A549 (cell line): ENCODE data around the gene NDUFB4. TPM values are rescaled to one million over a fixed set of nuclear protein-coding genes. Genes with fewer than 3 reads are reported as not detected.

Experiments
- ATAC-seq, 2 experiments: fragments of 200-7000 bp in 1 of 2; fragments of >200 bp in 1 of 2; cut with Nextera tagmentation in 1 of 2; cut with Tn5 transposase in 1 of 2; 3 replicates each; pipeline versions ENCODE4 v1.8.0 to v1.9.1; 2018 to 2020; ENCODE audit warnings: mild to moderate bottlenecking in 1 of 2, moderate library complexity in 1 of 2
- CTCF ChIA-PET: fragments of 300-600 bp; sonication (Branson Sonifier 250); formaldehyde crosslinking; extraction: SDS; loops from one replicate; lab custom pipeline; 2021; ENCODE audit warnings: antibody characterized with exemption, inconsistent platforms; lab: Yijun Ruan, JAX
- POLR2A ChIA-PET: fragments of 350-600 bp; formaldehyde crosslinking; extraction: SDS; loops from one replicate; lab custom pipeline; 2021; ENCODE audit warnings: antibody characterized with exemption, inconsistent platforms; lab: Yijun Ruan, JAX
- DNase-seq, 2 experiments: peaks; one replicate each; pipeline versions ENCODE4 v3.0.0 to v3.0.0-alpha.2; 2011 to 2016; ENCODE audit warnings: low read depth in 1 of 2, low spot score in 1 of 2
- FAIRE-seq: peaks from 2 replicates; lab custom pipeline; 2011; peaks lifted over from hg19 to GRCh38; lab: Jason Lieb, UNC
- H3K27ac ChIP-seq, 2 experiments: fragments of >200 bp; sonication (Bioruptor Twin); formaldehyde crosslinking; 3 replicates each; pipeline ENCODE4 v1.5.1; 2016 to 2017
- H3K4me1 ChIP-seq: fragments of >200 bp; sonication (Bioruptor Twin); formaldehyde crosslinking; 3 replicates; pipeline ENCODE4 v1.6.1; 2016
- H3K4me2 ChIP-seq: fragments of >200 bp; sonication (Bioruptor Twin); formaldehyde crosslinking; 3 replicates; pipeline ENCODE4 v1.6.1; 2016
- H3K4me3 ChIP-seq: fragments of >200 bp; sonication (Bioruptor Twin); formaldehyde crosslinking; 3 replicates; pipeline ENCODE4 v1.5.1; 2016
- H3K9me3 ChIP-seq: fragments of >200 bp; sonication (Bioruptor Twin); formaldehyde crosslinking; 3 replicates; pipeline ENCODE4 v1.6.1; 2016
- BHLHE40 ChIP-seq: IDR thresholded peaks from 2 replicates; pipeline ENCODE4 v1.6.1; 2012; ENCODE audit warnings: low read depth, low read length, inconsistent platforms
- CHD4 ChIP-seq: fragments of 200-600 bp; sonication (generic); IDR thresholded peaks from 2 replicates; pipeline ENCODE4 v1.6.1; 2016; ENCODE audit warnings: antibody characterized with exemption, mild to moderate bottlenecking, borderline replicate concordance
- E2F6 ChIP-seq: IDR thresholded peaks from 2 replicates; pipeline ENCODE4 v1.6.1; 2012; ENCODE audit warnings: low read depth, borderline replicate concordance
- EP300 ChIP-seq, 2 experiments: fragments of >200 bp; sonication (Bioruptor Twin); formaldehyde crosslinking; IDR thresholded peaks; 2 replicates in 1 of 2; 3 replicates in 1 of 2; pipeline ENCODE4 v1.6.1; 2016 to 2017
- FOSL2 ChIP-seq, 2 experiments: fragments of 450-650 bp in 1 of 2; fragments of >200 bp in 1 of 2; sonication (Bioruptor Twin) in 1 of 2; formaldehyde crosslinking; IDR thresholded peaks; 2 replicates each; pipeline versions ENCODE4 v1.5.0 to v1.6.1; 2016 to 2020; ENCODE audit warnings: mild to moderate bottlenecking in 1 of 2, moderate library complexity in 1 of 2
- FOXS1 ChIP-seq: fragments of 250-450 bp; sonication (Bioruptor Pico); IDR thresholded peaks from 2 replicates; pipeline ENCODE4 v1.5.0; 2020; ENCODE audit warnings: mild to moderate bottlenecking, moderate library complexity
- GATA3 ChIP-seq: IDR thresholded peaks from 2 replicates; pipeline ENCODE4 v1.6.1; 2012; ENCODE audit warnings: borderline replicate concordance
- HEYL ChIP-seq: fragments of 250-450 bp; sonication (Bioruptor Pico); IDR thresholded peaks from 2 replicates; pipeline ENCODE4 v1.8.0; 2021; ENCODE audit warnings: mild to moderate bottlenecking, moderate library complexity
- HOXB5 ChIP-seq: fragments of 250-450 bp; sonication (Bioruptor Pico); IDR thresholded peaks from 2 replicates; pipeline ENCODE4 v1.5.0; 2020; ENCODE audit warnings: mild to moderate bottlenecking, moderate library complexity
- JUNB ChIP-seq: fragments of >200 bp; sonication (Bioruptor Twin); formaldehyde crosslinking; IDR thresholded peaks from 2 replicates; pipeline ENCODE4 v1.6.1; 2016
- KDM1A ChIP-seq: fragments of 200-600 bp; sonication (generic); IDR thresholded peaks from 2 replicates; pipeline ENCODE4 v1.6.1; 2016; ENCODE audit warnings: low read depth, mild to moderate bottlenecking
- KDM5A ChIP-seq: fragments of 200-600 bp; sonication (generic); IDR thresholded peaks from 2 replicates; pipeline ENCODE4 v1.6.1; 2016; ENCODE audit warnings: antibody characterized with exemption, mild to moderate bottlenecking
- MAX ChIP-seq: IDR thresholded peaks from 2 replicates; pipeline ENCODE4 v1.6.1; 2012
- MYC ChIP-seq: IDR thresholded peaks from 2 replicates; pipeline ENCODE4 v1.6.1; 2012; ENCODE audit warnings: mild to moderate bottlenecking, inconsistent platforms, low read length, improper control_type of control experiment, borderline replicate concordance
- NFE2L2 ChIP-seq: fragments of 150-350 bp; conservative IDR thresholded peaks from 2 replicates; pipeline ENCODE4 v1.6.1; 2014; ENCODE audit warnings: low read length
- NPAS2 ChIP-seq: fragments of 250-450 bp; sonication (Bioruptor Pico); IDR thresholded peaks from 2 replicates; pipeline ENCODE4 v1.8.0; 2022; ENCODE audit warnings: mild to moderate bottlenecking, moderate library complexity, borderline replicate concordance
- PHF8 ChIP-seq: fragments of 200-600 bp; sonication (generic); IDR thresholded peaks from 2 replicates; pipeline ENCODE4 v1.6.1; 2016; ENCODE audit warnings: low read depth, mild to moderate bottlenecking, antibody characterized with exemption, moderate library complexity, borderline replicate concordance
- RNF2 ChIP-seq: fragments of 200-600 bp; sonication (generic); IDR thresholded peaks from 2 replicates; pipeline ENCODE4 v1.6.1; 2016; ENCODE audit warnings: low read depth, mild to moderate bottlenecking, antibody characterized with exemption, moderate library complexity, borderline replicate concordance
- SMC3 ChIP-seq: fragments of >200 bp; sonication (Bioruptor Twin); formaldehyde crosslinking; IDR thresholded peaks from 3 replicates; pipeline ENCODE4 v1.6.1; 2018; ENCODE audit warnings: inconsistent platforms
- ZFP36 ChIP-seq: fragments of 450-650 bp; IDR thresholded peaks from 2 replicates; pipeline ENCODE4 v1.6.1; 2014; ENCODE audit warnings: borderline replicate concordance; ENCODE audit not compliant: partially characterized antibody
- ZNF302 ChIP-seq: fragments of 250-450 bp; sonication (Bioruptor Pico); IDR thresholded peaks from 2 replicates; pipeline ENCODE4 v1.9.0; 2021; ENCODE audit warnings: inconsistent platforms, mild to moderate bottlenecking, moderate library complexity
- WGBS: methylation state at CpG from one replicate; pipeline ENCODE4 v1.1.6; 2017; ENCODE audit errors: missing lambda C conversion rate; 5-methylcytosine and 5-hydroxymethylcytosine counted together
- polyA plus RNA-seq, 4 experiments: library from polyadenylated mRNA; depleted of rRNA in 3 of 4; stranded (reverse); fragments of >200 nt; fragmentation: RNase III in 1 of 4; extraction: RNeasy Plus Mini Kit Qiagen cat#74134 plus additional on column Dnase treatment in 1 of 4; gene quantifications; 2 replicates in 3 of 4; 3 replicates in 1 of 4; pipeline ENCODE4 v1.2.3, GENCODE V29; 2011 to 2017
- TF ChIP-seq, protein P1 (sequence below): fragments of 200-600 bp; sonication (generic); IDR thresholded peaks from 2 replicates; pipeline ENCODE4 v1.6.1; 2016; ENCODE audit warnings: antibody characterized with exemption, mild to moderate bottlenecking, moderate library complexity
- TF ChIP-seq, protein P2 (sequence below): fragments of 150-350 bp; IDR thresholded peaks from 2 replicates; pipeline ENCODE4 v1.6.1; 2014; ENCODE audit warnings: low read depth, mild to moderate bottlenecking, low read length
- TF ChIP-seq, protein P3 (sequence below): fragments of 250-450 bp; sonication (Bioruptor Pico); IDR thresholded peaks from 2 replicates; pipeline ENCODE4 v1.5.0; 2020; ENCODE audit warnings: low read depth, mild to moderate bottlenecking, moderate library complexity
- TF ChIP-seq, protein P4 (sequence below): fragments of >200 bp; sonication (Bioruptor Twin); formaldehyde crosslinking; IDR thresholded peaks from 3 replicates; pipeline ENCODE4 v1.6.1; 2016

Gene NDUFB4
- polyA plus RNA-seq, 2 of the 4 experiments (the other 2 are of a cell fraction), result 239 to 686 TPM

DNA sequence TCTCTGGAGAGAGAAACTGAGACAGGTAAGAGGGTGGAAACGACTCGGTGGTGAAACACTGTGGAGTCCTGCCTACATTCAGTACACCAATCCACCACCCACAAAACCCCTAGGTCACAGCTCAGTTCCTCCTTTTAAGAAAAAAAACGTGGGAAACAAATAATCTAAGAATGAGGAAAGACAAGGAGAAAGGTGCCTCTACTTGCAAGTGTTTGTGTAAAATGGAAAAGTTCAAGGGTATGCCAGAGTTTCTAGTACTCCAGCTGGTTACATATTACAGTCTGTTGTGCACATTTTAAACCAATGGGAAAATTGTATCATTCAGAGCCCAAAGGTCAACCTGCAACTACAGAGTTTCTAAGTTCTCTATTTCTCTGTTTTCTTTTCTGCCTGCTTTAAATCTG lies 53.7 kb downstream of the NDUFB4 start:
- Histone ChIP-seq H3K27ac (no peak overlapping the region), H3K4me1 (no peaks in the 10 kb centered on the region), H3K4me3 (no peak overlapping the region), H3K9me3 (no peaks in the 10 kb centered on the region), H3K4me2 (no peak overlapping the region)
- WGBS, result 64% methylated on average over 3 of the region's 3 CpGs
- DNase-seq, result no peak
- TF ChIP-seq, protein P1, sequence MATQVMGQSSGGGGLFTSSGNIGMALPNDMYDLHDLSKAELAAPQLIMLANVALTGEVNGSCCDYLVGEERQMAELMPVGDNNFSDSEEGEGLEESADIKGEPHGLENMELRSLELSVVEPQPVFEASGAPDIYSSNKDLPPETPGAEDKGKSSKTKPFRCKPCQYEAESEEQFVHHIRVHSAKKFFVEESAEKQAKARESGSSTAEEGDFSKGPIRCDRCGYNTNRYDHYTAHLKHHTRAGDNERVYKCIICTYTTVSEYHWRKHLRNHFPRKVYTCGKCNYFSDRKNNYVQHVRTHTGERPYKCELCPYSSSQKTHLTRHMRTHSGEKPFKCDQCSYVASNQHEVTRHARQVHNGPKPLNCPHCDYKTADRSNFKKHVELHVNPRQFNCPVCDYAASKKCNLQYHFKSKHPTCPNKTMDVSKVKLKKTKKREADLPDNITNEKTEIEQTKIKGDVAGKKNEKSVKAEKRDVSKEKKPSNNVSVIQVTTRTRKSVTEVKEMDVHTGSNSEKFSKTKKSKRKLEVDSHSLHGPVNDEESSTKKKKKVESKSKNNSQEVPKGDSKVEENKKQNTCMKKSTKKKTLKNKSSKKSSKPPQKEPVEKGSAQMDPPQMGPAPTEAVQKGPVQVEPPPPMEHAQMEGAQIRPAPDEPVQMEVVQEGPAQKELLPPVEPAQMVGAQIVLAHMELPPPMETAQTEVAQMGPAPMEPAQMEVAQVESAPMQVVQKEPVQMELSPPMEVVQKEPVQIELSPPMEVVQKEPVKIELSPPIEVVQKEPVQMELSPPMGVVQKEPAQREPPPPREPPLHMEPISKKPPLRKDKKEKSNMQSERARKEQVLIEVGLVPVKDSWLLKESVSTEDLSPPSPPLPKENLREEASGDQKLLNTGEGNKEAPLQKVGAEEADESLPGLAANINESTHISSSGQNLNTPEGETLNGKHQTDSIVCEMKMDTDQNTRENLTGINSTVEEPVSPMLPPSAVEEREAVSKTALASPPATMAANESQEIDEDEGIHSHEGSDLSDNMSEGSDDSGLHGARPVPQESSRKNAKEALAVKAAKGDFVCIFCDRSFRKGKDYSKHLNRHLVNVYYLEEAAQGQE, result no peak
- TF ChIP-seq GATA3 (no peak), SMC3 (no peak), ZNF302 (CRISPR knock-in tag) (no peak), FOSL2 (IDR thresholded peaks at IDR 0.05) (no peak), FOSL2 (CRISPR knock-in tag; IDR thresholded peaks at IDR 0.05) (no peak), MAX (no peak), NPAS2 (no peak), JUNB (no peak), MYC (no peak), KDM5A (no peak), EP300 (IDR thresholded peaks at IDR 0.05) (no peak), PHF8 (no peak), HOXB5 (no peak), KDM1A (no peak), RNF2 (no peak)
- TF ChIP-seq, protein P2, sequence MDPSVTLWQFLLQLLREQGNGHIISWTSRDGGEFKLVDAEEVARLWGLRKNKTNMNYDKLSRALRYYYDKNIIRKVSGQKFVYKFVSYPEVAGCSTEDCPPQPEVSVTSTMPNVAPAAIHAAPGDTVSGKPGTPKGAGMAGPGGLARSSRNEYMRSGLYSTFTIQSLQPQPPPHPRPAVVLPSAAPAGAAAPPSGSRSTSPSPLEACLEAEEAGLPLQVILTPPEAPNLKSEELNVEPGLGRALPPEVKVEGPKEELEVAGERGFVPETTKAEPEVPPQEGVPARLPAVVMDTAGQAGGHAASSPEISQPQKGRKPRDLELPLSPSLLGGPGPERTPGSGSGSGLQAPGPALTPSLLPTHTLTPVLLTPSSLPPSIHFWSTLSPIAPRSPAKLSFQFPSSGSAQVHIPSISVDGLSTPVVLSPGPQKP, result no peak
- no peak for FAIRE-seq
- ATAC-seq, result no peak
- CTCF ChIA-PET, result interaction anchor here (1.5 kb wide), 1 partner anchor 27 kb away, joined by 4 read pairs; no protein-coding TSS in a partner anchor
- POLR2A ChIA-PET, result no interaction called here

DNA sequence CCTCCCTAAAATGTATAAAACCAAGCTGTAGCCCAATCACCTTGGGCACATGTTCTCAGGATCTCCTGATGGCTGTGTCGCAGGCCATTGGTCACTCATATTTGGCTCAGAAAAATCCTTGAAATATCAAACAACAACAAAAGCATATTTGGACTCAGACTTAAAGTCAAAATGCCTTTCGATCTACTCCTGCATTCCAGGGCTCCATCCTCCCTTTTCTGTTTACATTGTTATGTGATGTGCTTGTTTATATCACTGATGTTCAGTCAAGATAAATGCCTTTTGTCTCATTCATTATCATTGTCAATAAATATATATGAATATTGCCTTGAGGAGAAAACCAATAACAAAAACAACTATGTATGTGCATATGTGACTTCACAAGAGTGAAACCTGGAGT lies 54.2 kb downstream of the NDUFB4 start:
- ChIA-PET CTCF (interaction anchor here (1.5 kb wide), 1 partner anchor 27 kb away, joined by 4 read pairs; no protein-coding TSS in a partner anchor), POLR2A (no interaction called here)
- TF ChIP-seq, protein P3, sequence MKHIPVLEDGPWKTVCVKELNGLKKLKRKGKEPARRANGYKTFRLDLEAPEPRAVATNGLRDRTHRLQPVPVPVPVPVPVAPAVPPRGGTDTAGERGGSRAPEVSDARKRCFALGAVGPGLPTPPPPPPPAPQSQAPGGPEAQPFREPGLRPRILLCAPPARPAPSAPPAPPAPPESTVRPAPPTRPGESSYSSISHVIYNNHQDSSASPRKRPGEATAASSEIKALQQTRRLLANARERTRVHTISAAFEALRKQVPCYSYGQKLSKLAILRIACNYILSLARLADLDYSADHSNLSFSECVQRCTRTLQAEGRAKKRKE (CRISPR knock-in tag), result no peak
- no peak for TF ChIP-seq ZFP36
- TF ChIP-seq FOXS1 (CRISPR knock-in tag), result no peak
- TF ChIP-seq, protein P4, sequence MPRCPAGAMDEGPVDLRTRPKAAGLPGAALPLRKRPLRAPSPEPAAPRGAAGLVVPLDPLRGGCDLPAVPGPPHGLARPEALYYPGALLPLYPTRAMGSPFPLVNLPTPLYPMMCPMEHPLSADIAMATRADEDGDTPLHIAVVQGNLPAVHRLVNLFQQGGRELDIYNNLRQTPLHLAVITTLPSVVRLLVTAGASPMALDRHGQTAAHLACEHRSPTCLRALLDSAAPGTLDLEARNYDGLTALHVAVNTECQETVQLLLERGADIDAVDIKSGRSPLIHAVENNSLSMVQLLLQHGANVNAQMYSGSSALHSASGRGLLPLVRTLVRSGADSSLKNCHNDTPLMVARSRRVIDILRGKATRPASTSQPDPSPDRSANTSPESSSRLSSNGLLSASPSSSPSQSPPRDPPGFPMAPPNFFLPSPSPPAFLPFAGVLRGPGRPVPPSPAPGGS, result no peak
- no peak for TF ChIP-seq BHLHE40
- no peak for TF ChIP-seq KDM5A
- no peak for TF ChIP-seq CHD4
- TF ChIP-seq EP300 (IDR thresholded peaks at IDR 0.05), result no peak
- TF ChIP-seq E2F6, result no peak
- no peak for TF ChIP-seq HEYL
- no peak for TF ChIP-seq NFE2L2
- FAIRE-seq, result no peak
- 78% methylated on average over 2 of the region's 2 CpGs for WGBS
- no peak for ATAC-seq
- no peak overlapping the region for H3K4me3 ChIP-seq
- DNase-seq, result no peak
- H3K27ac ChIP-seq, result no peak overlapping the region
- no peaks in the 10 kb centered on the region for H3K9me3 ChIP-seq
- no peaks in the 10 kb centered on the region for H3K4me1 ChIP-seq
- no peak overlapping the region for H3K4me2 ChIP-seq
